CD4-positive, alpha-beta T cell treated with Interleukin-6 for 4 hours (primary cell): ENCODE results near the gene PTPN14.
"Not testable (repeated sequence)": the region's sequence is repeated elsewhere in the genome, so short reads cannot be mapped to it uniquely, and the experiment has no call there.

Experiments used
- DNase-seq: peaks from one replicate; pipeline ENCODE4 v3.0.0-alpha.2; 2020; ENCODE audit warnings: mixed read lengths

The PTPN14 gene

DNA sequence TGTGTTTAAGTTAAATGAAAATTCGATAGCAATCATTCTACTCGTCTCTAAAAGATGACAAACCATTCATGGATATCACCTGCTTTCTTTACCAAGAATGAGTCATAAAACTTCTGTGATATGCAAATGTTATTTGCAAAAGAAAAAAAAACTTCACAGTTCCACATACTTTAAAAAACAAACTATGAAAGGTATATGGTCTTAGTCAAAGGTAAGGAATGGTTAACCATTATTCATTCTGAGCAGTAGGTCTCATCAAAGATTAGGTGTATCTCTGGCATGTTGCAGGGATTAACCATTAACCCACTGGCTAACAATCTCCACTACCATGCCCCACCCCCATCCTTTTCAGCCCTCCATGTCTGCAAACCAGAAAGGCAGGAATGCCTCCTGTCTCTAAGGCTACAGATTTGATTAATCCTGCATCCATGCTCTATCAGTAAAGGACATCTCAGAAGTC lies 44.4 kb downstream of the PTPN14 start:
- no peak for DNase-seq

- no peak for DNase-seq
Observed at GRCh38 chr1:214505134-214505533, 46.3 kb downstream of the PTPN14 start.

GRCh38 chr1:214504330-214504729 lies 47.1 kb downstream of the PTPN14 start:
- DNase-seq = no peak

GRCh38 chr1:214503553-214503952 lies 47.8 kb downstream of the PTPN14 start:
- no peak for DNase-seq

- no peak for DNase-seq
Observed at GRCh38 chr1:214500340-214501055, 50.9 kb downstream of the PTPN14 start.

DNA sequence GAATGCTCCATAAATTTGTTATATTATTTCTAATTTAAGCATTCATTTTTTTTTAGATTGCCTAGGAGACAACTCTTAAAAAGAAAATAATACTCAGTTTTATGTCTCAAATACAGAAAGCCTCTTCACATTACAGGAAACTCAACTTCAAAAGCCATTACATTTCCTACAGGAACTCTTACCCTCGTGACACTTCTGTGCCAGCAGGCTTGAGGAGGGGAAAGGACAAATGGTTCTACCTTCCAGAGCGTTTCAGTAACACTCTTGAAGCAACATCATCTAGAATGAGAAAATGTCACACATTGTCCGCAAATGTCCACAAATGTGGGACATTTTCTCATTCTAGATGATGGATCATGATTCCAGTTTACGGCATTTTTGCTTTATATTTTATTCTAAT lies 51.7 kb downstream of the PTPN14 start:
- DNase-seq = no peak

- DNase-seq = no peak
Observed at GRCh38 chr1:214498021-214498420, 53.4 kb downstream of the PTPN14 start.

GRCh38 chr1:214496126-214496525 lies 55.3 kb downstream of the PTPN14 start:
- DNase-seq = no peak

- DNase-seq = no peak
Observed at GRCh38 chr1:214494706-214495105, 56.7 kb downstream of the PTPN14 start.

DNA sequence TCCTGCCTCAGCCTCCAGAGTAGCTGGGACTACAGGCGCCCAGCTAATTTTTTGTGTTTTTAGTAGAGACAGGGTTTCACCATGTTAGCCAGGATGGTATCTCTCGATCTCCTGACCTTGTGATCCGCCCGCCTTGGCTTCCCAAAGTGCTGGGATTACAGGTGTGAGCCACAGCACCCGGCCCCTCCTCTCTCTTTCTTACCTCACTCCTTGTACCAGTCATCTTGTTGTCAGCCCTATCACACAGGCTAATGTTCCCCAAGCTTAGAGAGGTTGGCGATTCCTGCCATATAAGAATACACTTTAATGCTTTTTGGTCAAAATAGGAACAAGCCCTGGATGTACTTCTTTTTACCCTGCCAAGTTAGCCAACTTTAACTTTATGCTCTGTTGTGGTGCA lies 57.2 kb downstream of the PTPN14 start:
- not testable (repeated sequence) for DNase-seq

GRCh38 chr1:214493126-214493796 lies 58.1 kb downstream of the PTPN14 start:
- no peak for DNase-seq

- no peak for DNase-seq
Observed at GRCh38 chr1:214492401-214493075, 58.9 kb downstream of the PTPN14 start.

DNA sequence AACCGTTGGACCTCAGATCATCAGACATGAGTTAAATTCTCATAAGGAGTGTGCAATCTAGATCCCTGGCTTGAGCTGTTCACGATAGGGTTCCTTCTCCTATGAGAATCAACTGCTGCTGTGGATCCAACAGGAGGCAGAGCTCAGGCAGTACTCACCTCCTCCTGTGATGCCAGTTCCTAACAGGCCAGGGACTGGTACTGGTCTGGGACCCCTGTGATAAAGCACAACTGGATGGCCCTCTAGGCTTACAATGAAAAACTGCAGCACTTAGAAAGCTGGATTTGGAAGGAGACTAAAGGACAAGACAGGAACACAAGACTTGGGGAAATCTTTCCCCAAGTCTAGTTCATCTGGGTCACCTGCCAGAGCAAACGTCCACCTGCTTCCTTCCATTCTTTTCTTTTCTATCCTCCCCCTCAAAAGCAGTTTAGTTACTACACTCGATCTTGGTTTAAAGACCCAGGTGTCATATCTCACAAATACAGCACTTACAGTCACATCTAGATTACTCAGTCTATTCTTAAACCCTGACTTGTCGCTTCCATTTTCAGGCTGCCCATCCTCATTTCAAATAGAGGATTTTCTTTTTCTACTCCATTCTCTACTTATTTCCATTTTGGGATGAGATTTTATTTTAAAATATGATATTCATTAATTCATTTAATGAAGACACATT lies 59.8 kb downstream of the PTPN14 start:
- no peak for DNase-seq

- DNase-seq = no peak
Observed at GRCh38 chr1:214485151-214485550, 66.3 kb downstream of the PTPN14 start.

DNA sequence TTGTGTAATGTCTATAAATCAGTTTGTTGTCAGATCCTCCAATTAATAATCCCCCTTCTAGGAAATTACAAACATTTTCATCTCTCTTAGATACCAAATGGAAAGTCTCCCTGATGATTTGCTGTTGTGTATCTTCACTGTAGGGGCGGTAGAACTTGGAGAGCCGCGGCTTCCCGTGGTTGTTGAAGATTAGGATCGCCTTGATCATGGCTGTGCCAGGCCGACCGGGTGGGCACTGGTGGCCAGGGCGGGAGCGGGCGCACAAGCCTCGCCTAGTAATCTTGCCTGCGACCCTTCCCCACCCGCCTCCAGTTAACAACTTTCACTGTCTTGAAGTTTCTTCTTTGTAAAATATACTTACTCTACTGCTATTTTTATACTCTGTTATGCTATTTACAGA lies 68.2 kb downstream of the PTPN14 start:
- not testable (repeated sequence) for DNase-seq

GRCh38 chr1:214481983-214482634 lies 69.3 kb downstream of the PTPN14 start:
- DNase-seq = not testable (repeated sequence)

- no peak for DNase-seq
Observed at GRCh38 chr1:214476986-214477870, 74.2 kb downstream of the PTPN14 start.

- DNase-seq = no peak
Observed at GRCh38 chr1:214476229-214476985, 75.0 kb downstream of the PTPN14 start.

DNA sequence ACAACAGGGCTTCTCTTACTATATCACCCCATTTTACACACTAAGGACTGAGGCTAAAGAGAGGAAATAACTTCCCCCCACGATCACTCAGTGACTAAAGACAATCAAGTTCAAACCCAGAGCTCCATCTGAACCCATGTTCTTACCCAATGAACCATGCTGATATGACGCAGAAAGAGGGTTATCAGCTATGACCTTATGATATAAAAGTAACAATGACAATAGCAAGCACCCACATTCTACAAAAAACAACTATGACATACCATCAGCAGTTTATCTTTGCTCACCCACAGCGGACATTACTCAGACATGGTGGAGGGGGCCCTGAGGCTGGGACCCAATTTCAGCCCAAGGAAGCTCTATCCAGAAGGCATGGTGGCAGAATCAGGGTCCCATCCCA lies 75.7 kb downstream of the PTPN14 start:
- DNase-seq = no peak

- DNase-seq = no peak
Observed at GRCh38 chr1:214475331-214475730, 76.1 kb downstream of the PTPN14 start.

GRCh38 chr1:214474467-214474866 lies 76.9 kb downstream of the PTPN14 start:
- DNase-seq = no peak
